ENCODE measurements around the gene MATN1.

Gene MATN1

GRCh38 chr1:30718636-30719405 is 4.6 kb downstream of the MATN1 start:
- peak; percentile 94 to 95 for DNase-seq (ENCODE audit: low read depth in 2 of 2)

- peak; percentile 96 for DNase-seq (ENCODE audit: low read depth in 2 of 2)
These were observed 5.2 kb downstream of the MATN1 start for GRCh38 chr1:30718091-30718635.

- DNase-seq (ENCODE audit: low read depth in 2 of 2), result no peak
These were observed 6.7 kb downstream of the MATN1 start for GRCh38 chr1:30716646-30717045.

GRCh38 chr1:30715886-30716285 is 7.5 kb downstream of the MATN1 start:
- no peak for DNase-seq (ENCODE audit: low read depth in 2 of 2)

- no peak for DNase-seq (ENCODE audit: low read depth in 2 of 2)
These were observed 8.2 kb downstream of the MATN1 start for GRCh38 chr1:30715216-30715615.

- DNase-seq (ENCODE audit: low read depth in 2 of 2), result no peak
These were observed 8.8 kb downstream of the MATN1 start for GRCh38 chr1:30714536-30715090.

- no peak for DNase-seq (ENCODE audit: low read depth in 2 of 2)
These were observed 9.4 kb downstream of the MATN1 start for GRCh38 chr1:30714025-30714424.

- DNase-seq (ENCODE audit: low read depth in 2 of 2), result no peak
These were observed 10.1 kb downstream of the MATN1 start for GRCh38 chr1:30713311-30713710.

GRCh38 chr1:30712583-30712982 is 10.8 kb downstream of the MATN1 start:
- no peak for DNase-seq (ENCODE audit: low read depth in 2 of 2)

GRCh38 chr1:30710407-30710806 is 13.0 kb downstream of the MATN1 start:
- DNase-seq (ENCODE audit: low read depth in 2 of 2), result no peak

- DNase-seq (ENCODE audit: low read depth in 2 of 2), result no peak
These were observed 15.0 kb downstream of the MATN1 start for GRCh38 chr1:30708361-30708728.

- DNase-seq (ENCODE audit: low read depth in 2 of 2), result peak in 1 of 2 experiments; percentile 28
These were observed 15.7 kb downstream of the MATN1 start for GRCh38 chr1:30707412-30708360.

- peak in 1 of 2 experiments; percentile 22 for DNase-seq (ENCODE audit: low read depth in 2 of 2)
These were observed 16.9 kb downstream of the MATN1 start for GRCh38 chr1:30706528-30706927.

- no peak for DNase-seq (ENCODE audit: low read depth in 2 of 2)
These were observed 17.7 kb downstream of the MATN1 start for GRCh38 chr1:30705698-30706097.

GRCh38 chr1:30704765-30705509 is 18.4 kb downstream of the MATN1 start:
- DNase-seq (ENCODE audit: low read depth in 2 of 2), result no peak

GRCh38 chr1:30704271-30704670 is 19.1 kb downstream of the MATN1 start:
- no peak for DNase-seq (ENCODE audit: low read depth in 2 of 2)

GRCh38 chr1:30702823-30703222 is 20.6 kb downstream of the MATN1 start:
- DNase-seq (ENCODE audit: low read depth in 2 of 2), result no peak

- DNase-seq (ENCODE audit: low read depth in 2 of 2), result no peak
These were observed 22.1 kb downstream of the MATN1 start for GRCh38 chr1:30701258-30701633.

GRCh38 chr1:30700528-30701257 is 22.7 kb downstream of the MATN1 start:
- peak; percentile 37 to 52 for DNase-seq (ENCODE audit: low read depth in 2 of 2)

- no peak for DNase-seq (ENCODE audit: low read depth in 2 of 2)
These were observed 23.6 kb downstream of the MATN1 start for GRCh38 chr1:30699762-30700161.

All from fibroblast of skin of left quadriceps (primary cell).